Activated gamma-delta T cell treated with Interleukin-2 at 50 U/mL for 16 hours (primary cell): ENCODE data around the gene TNFSF12.

Experiments used
- DNase-seq: peaks from one replicate; pipeline ENCODE4 v3.0.0-alpha.2; 2020

The TNFSF12 gene

DNA sequence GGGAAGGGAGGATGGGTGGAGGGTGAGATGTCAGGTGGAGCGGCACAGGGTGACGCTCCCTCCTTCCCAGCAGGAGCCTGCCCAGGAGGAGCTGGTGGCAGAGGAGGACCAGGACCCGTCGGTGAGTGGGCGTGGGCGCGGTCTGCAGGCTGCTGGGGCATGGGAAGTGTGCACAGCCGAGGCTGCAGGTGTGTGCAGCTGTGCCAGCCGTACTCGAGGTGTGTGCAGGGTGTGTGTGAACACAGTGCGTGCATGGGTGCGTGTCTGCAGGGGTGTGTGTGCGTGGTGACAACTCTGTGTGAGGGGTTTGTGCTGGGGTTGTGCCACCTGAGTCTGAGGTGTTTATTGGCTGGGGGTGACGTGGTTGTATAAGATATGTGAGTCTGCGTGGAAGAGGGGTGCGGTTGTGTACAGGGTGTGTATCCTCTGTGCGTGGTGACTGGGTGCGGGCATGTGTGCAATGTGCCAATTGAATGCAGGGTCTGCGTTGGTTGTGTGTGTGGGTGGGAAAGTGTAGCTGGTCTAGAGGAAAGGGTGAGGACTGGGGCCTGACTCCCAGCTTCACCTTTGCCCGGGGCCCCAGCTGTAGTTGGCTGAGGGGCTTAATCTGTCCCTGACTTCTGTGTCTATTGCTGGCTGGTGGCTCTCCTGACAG lies 670 bp downstream of the TNFSF12 start:
- DNase-seq, result peak; percentile 25

- DNase-seq, result no peak
These were observed 1.5 kb downstream of the TNFSF12 start for GRCh38 chr17:7550344-7550743.

DNA sequence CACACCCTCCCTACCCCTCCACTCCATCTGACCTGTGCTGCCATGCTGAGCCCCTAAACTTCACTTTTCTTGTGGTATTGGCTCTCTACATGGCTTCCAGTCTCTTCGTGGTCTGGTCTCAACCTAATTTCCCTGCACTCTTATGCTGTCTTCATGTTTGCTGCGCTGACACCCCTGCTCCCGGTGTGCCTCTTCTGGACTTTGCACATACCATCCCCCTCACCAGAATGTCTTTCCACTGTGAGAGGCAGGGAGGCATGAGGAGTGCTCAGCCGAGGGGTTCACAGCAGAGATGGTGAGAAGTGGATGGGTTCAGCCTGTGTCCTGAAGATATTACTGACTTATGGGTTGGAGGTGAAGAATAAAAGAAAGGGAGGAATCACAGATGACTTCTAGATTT lies 2.5 kb downstream of the TNFSF12 start:
- DNase-seq, result no peak

DNA sequence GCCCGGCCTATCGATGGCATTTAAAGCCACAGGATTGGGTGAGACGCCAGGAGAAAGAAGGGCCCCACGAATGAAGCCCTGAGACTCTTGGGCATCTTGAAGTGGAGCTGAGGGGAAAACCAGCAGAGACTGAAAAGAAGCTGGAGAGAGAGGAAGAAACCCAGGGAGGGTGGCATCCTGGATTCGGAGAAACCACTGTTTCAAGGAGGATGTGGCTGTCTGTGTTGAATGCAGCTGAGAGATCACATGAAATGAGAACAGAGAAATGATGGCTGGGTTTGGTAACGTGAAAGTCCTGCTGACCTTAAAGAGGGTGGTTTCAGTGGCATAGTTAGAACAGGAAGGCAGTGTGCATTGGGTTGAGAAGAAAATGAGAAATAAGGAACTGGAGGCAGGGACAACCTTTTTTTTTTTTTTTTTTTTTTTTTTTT lies 3.8 kb downstream of the TNFSF12 start:
- DNase-seq, result no peak

GRCh38 chr17:7553356-7553755 lies 4.5 kb downstream of the TNFSF12 start:
- no peak for DNase-seq

DNA sequence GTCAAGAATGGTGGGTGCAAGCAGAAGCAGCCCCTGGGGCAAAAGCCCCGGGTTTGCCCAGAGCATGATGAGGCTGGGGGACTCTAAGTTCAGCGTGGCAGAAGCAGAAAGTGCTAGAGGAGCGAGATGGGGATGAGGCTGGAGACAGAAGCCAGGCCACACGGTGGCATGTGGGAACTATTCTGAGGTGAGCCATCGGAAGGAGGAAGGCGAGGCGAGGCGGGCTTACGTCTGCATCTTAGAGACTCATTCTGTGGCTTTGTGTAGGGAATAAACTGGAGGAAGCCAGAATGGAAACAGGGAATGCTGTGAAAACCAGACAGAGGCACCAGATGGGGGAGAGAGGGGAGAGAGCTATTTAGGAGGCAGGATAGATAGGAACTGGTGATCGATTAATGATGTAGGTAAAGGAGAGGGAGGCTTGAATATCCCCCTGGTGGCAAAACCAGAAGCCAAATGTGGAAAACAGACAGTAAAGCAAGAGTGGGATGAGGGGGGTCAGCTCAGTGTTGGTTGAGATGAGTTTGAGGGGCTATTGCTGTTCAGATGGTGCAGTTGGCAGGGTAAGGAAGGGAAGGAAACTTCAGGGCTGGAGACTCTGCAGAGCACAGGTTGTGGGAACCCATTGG lies 6.6 kb downstream of the TNFSF12 start:
- DNase-seq, result no peak

- no peak for DNase-seq
These were observed 7.8 kb downstream of the TNFSF12 start for GRCh38 chr17:7556627-7557026.

GRCh38 chr17:7557147-7557764 lies 8.4 kb downstream of the TNFSF12 start:
- DNase-seq, result no peak

DNA sequence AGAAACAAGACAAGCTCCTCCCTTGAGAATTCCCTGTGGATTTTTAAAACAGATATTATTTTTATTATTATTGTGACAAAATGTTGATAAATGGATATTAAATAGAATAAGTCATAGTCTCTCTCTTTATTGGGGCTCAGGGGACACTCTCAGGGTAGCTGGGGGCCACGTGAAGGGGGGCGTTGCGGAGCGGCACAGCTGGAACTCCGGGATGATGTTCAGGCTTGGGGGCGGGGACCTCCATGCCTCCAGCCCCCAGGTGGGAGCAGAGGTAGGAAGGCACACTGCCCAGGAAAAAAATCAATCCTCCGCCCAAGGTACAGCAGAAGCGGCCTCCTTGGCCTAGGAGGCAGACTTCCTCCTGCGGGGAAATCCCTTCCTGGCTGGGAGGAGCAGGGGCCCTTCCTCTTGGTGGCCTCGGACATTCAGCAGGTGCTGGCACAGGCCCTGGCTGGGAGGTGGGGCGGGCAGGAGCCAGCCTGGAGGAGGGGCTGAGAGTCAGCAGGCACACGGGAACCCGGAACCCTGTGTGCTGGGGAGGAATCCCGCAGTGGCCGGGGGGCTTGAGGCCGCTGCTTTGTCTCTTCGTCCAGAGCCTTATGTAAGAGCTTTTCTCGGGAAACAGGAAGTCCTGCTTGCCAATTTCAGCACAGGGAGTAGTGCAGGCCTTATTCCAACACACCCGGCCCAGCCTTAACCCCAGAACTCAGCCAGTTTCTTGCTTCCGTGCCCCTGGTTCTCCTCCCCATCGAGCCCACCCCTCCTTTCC lies 9.1 kb downstream of the TNFSF12 start:
- no peak for DNase-seq

- no peak for DNase-seq
These were observed 9.9 kb downstream of the TNFSF12 start, which contains the start of gene TNFSF13 for GRCh38 chr17:7558544-7559319. TSS of gene TNFSF13 (plus strand) at chr17:7558750. CDS start at chr17:7559040, 290 bp downstream.

- DNase-seq, result no peak
These were observed 10.7 kb downstream of the TNFSF12 start for GRCh38 chr17:7559320-7560171.

DNA sequence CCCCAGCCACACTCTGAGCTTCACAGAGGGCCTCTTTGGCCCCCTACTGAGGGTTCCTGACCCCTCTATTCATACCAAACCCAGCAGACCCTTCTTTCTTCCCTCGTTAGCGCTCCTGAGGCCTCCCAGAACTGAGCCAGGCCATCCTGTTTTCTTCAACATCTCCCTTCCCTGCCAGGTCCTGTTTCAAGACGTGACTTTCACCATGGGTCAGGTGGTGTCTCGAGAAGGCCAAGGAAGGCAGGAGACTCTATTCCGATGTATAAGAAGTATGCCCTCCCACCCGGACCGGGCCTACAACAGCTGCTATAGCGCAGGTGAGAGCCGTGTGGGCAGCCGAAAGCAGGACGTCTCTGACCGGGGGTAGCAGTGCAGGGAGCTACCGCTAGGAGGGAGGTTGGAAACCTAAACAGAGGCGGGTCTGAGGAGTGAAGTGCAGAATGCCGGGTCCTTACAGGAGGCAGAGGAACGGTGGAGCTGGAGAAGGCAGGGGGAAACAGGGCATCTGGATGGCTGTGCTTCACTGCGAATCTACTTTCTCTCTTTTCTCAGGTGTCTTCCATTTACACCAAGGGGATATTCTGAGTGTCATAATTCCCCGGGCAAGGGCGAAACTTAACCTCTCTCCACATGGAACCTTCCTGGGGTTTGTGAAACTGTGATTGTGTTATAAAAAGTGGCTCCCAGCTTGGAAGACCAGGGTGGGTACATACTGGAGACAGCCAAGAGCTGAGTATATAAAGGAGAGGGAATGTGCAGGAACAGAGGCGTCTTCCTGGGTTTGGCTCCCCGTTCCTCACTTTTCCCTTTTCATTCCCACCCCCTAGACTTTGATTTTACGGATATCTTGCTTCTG lies 11.5 kb downstream of the TNFSF12 start:
- DNase-seq, result peak; percentile 46

DNA sequence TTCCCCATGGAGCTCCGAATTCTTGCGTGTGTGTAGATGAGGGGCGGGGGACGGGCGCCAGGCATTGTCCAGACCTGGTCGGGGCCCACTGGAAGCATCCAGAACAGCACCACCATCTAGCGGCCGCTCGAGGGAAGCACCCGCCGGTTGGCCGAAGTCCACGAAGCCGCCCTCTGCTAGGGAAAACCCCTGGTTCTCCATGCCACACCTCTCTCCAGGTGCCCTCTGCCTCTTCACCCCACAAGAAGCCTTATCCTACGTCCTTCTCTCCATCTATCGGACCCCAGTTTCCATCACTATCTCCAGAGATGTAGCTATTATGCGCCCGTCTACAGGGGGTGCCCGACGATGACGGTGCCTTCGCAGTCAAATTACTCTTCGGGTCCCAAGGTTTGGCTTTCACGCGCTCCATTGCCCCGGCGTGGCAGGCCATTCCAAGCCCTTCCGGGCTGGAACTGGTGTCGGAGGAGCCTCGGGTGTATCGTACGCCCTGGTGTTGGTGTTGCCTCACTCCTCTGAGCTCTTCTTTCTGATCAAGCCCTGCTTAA lies 12.2 kb downstream of the TNFSF12 start:
- DNase-seq, result peak; percentile 76

DNA sequence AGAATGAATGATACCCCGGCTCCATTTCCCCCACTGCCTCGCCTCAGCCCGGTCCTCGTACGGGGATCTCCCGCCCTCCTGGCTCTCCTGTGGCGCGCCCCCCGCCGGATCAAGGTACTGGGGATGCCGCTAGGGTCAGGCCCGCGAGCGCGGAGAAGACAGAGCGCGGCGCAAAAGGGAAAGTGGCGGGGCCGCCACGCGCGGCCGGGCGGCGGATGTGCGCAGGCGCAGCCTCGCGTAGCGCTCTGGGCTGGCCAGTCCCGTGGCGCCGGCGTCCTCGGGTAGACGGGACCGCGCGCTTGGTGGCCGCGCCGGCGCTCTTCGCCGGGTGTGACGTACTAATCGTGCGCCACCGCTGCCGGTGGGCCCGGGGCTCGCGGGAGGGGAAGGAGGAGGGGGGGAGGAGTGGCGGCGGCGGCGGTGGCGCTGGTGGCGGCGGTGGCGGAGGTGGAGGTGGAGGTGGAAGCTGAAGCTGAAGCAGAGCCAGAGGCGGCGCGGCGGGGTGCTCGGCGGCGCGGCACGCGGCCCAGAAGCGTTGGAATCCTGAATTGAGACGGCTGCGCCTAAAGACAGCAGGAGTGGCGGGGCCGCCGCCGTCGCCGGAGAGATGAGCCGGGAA lies 12.8 kb downstream of the TNFSF12 start, which contains the start of gene SENP3:
TSS of gene SENP3 (plus strand) at position 331 of the 619 bp plus-strand sequence. CDS start 1,158 bp downstream, outside the sequence.
- peak; percentile 84 for DNase-seq

- DNase-seq, result no peak
These were observed 13.3 kb downstream of the TNFSF12 start for GRCh38 chr17:7562208-7562605.

GRCh38 chr17:7563115-7563869 lies 14.4 kb downstream of the TNFSF12 start:
- DNase-seq, result no peak

- DNase-seq, result no peak
These were observed 20.7 kb downstream of the TNFSF12 start for GRCh38 chr17:7569571-7569970.

DNA sequence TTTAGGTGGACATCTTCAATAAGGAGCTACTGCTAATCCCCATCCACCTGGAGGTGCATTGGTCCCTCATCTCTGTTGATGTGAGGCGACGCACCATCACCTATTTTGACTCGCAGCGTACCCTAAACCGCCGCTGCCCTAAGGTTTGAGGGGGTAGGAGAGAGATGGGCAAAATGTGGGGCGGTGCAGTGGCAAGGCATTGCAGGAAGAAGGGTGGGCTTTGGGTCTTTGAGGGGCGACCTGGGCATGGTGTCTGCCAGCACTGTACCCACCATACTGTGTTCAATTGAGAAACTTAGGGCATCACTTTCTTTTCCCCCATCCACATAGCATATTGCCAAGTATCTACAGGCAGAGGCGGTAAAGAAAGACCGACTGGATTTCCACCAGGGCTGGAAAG lies 21.5 kb downstream of the TNFSF12 start:
- DNase-seq, result no peak

DNA sequence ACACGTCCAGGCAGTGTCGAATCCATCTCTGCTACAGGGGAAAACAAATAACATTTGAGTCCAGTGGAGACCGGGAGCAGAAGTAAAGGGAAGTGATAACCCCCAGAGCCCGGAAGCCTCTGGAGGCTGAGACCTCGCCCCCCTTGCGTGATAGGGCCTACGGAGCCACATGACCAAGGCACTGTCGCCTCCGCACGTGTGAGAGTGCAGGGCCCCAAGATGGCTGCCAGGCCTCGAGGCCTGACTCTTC lies 23.4 kb downstream of the TNFSF12 start:
- no peak for DNase-seq
